T-helper 1 cell treated with Interleukin-12 subunit alpha and Interleukin-12 subunit beta and Interleukin-4 antibody, amounts not matched to agents 30 ng/mL and 1 ng/mL, for 36 hours (primary cell): ENCODE measurements around the gene MKNK2. TPM values are rescaled to one million over a fixed set of nuclear protein-coding genes. Genes with fewer than 3 reads are reported as not detected.

Experiments used
- intact Hi-C: fragments of 100-400 bp; cut with micrococcal nuclease; formaldehyde crosslinking; loops from one replicate; pipeline ENCODE4 v1.15.1; 2024
- total RNA-seq: library from RNA; stranded (reverse); gene quantifications from 2 replicates; pipeline ENCODE4 v1.2.3, GENCODE V29; 2022

Gene MKNK2
- total RNA-seq, 1 donor from 2014 or later = 205 TPM

GRCh38 chr19:2059422-2060201 is 8.6 kb upstream of the MKNK2 start:
- intact Hi-C loops = loop anchor here (2.0 kb wide), 1 partner anchor 41 kb away; no protein-coding TSS in a partner anchor

GRCh38 chr19:2058570-2059421 is 7.8 kb upstream of the MKNK2 start:
- intact Hi-C loops = no loop called here

- intact Hi-C loops = no loop called here
These were observed 6.7 kb upstream of the MKNK2 start for GRCh38 chr19:2057484-2058469.

- intact Hi-C loops = no loop called here
These were observed 5.8 kb upstream of the MKNK2 start for GRCh38 chr19:2056837-2057192.

GRCh38 chr19:2055931-2056836 is 5.1 kb upstream of the MKNK2 start:
- intact Hi-C loops = no loop called here

GRCh38 chr19:2054763-2055162 is 3.7 kb upstream of the MKNK2 start:
- intact Hi-C loops = no loop called here

GRCh38 chr19:2053601-2054389 is 2.8 kb upstream of the MKNK2 start:
- intact Hi-C loops = no loop called here

GRCh38 chr19:2051773-2052704 is 995 bp upstream of the MKNK2 start:
- intact Hi-C loops = loop anchor here (1.0 to 2.0 kb wide), 6 partner anchors 9 to 44 kb away; partner anchors contain the start of genes IZUMO4 and MOB3A

GRCh38 chr19:2050349-2050990 is 574 bp downstream of the MKNK2 start:
- intact Hi-C loops = loop anchor here (2.0 kb wide), 2 partner anchors 18 to 32 kb away; no protein-coding TSS in a partner anchor

- intact Hi-C loops = loop anchor here (2.0 kb wide), 2 partner anchors 19 to 33 kb away; no protein-coding TSS in a partner anchor
These were observed 1.2 kb downstream of the MKNK2 start for GRCh38 chr19:2049741-2050348.

GRCh38 chr19:2048959-2049740 is 1.9 kb downstream of the MKNK2 start:
- intact Hi-C loops = no loop called here

GRCh38 chr19:2048104-2048958 is 2.7 kb downstream of the MKNK2 start:
- intact Hi-C loops = no loop called here

GRCh38 chr19:2047449-2048103 is 3.5 kb downstream of the MKNK2 start:
- intact Hi-C loops = no loop called here

GRCh38 chr19:2047076-2047448 is 4.0 kb downstream of the MKNK2 start:
- intact Hi-C loops = no loop called here
